ENCODE data around the gene ARID3C.

Gene ARID3C

GRCh38 chr9:34629491-34629808 lies 584 bp upstream of the ARID3C start:
- in situ Hi-C loops (cut with HindIII; ENCODE audit: low sequenced_read_pairs), result no loop called here

DNA sequence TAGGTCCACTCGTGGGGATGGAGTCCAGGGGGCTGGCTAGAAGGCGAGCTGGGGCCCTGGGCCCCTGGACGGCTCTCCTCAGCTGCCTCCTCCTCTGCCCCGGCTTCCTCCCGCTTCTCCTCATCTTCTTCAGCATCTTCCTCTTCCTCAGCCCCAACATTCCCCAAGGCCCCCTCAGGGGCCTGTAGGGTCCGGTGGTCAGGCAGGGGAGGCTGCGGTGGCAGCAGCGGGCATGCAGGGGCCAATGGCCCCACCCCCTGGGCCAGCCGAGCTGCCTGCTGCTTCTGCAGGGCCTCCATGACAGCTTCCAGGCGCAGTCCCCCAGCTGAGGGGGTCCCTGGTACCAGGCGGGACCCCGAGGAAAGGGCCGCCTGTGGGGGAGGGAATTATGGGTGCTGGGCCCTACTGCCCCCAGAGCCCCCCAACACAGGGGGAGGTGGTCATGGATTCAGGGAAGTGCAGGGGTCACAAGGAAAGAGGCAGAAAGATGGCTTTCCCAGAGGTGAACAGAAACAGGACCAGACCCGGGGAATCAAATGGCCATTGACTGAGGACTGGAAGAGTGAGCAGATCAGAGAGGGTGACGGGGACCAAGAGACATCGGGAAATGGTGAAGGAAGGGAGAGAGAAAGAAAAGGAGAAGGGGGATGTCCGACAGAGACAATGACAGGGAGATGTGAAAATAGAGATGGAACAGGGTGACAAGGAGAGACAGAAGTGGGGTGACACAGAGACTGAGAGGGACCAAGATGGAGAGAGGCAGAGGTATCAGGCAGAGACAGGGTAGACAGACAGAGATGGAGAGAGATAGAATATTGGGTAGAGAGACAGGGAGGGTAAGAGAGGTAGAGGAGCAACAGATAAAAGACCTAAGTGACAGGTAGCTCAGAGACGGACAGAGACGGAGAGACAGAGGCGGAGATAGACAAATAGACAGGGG lies 880 bp downstream of the ARID3C start:
- in situ Hi-C loops (cut with HindIII; ENCODE audit: low sequenced_read_pairs), result no loop called here

- in situ Hi-C loops (cut with HindIII; ENCODE audit: low sequenced_read_pairs), result no loop called here
Observed at GRCh38 chr9:34625186-34625486, 3.7 kb downstream of the ARID3C start.

- in situ Hi-C loops (cut with HindIII; ENCODE audit: low sequenced_read_pairs), result no loop called here
Observed at GRCh38 chr9:34624475-34625185, 4.2 kb downstream of the ARID3C start.

GRCh38 chr9:34623374-34624235 lies 5.3 kb downstream of the ARID3C start:
- in situ Hi-C loops (cut with HindIII; ENCODE audit: low sequenced_read_pairs), result no loop called here

- in situ Hi-C loops (cut with HindIII; ENCODE audit: low sequenced_read_pairs), result no loop called here
Observed at GRCh38 chr9:34620061-34620994, 8.5 kb downstream of the ARID3C start, which contains the start of gene DCTN3. Gene DCTN3, minus strand, starts transcription at chr9:34620495. Its CDS starts 31 bp downstream, at chr9:34620464.

- in situ Hi-C loops (cut with HindIII; ENCODE audit: low sequenced_read_pairs), result no loop called here
Observed at GRCh38 chr9:34615132-34615531, 13.7 kb downstream of the ARID3C start.

- in situ Hi-C loops (cut with HindIII; ENCODE audit: low sequenced_read_pairs), result no loop called here
Observed at GRCh38 chr9:34612788-34613390, 16.0 kb downstream of the ARID3C start.

DNA sequence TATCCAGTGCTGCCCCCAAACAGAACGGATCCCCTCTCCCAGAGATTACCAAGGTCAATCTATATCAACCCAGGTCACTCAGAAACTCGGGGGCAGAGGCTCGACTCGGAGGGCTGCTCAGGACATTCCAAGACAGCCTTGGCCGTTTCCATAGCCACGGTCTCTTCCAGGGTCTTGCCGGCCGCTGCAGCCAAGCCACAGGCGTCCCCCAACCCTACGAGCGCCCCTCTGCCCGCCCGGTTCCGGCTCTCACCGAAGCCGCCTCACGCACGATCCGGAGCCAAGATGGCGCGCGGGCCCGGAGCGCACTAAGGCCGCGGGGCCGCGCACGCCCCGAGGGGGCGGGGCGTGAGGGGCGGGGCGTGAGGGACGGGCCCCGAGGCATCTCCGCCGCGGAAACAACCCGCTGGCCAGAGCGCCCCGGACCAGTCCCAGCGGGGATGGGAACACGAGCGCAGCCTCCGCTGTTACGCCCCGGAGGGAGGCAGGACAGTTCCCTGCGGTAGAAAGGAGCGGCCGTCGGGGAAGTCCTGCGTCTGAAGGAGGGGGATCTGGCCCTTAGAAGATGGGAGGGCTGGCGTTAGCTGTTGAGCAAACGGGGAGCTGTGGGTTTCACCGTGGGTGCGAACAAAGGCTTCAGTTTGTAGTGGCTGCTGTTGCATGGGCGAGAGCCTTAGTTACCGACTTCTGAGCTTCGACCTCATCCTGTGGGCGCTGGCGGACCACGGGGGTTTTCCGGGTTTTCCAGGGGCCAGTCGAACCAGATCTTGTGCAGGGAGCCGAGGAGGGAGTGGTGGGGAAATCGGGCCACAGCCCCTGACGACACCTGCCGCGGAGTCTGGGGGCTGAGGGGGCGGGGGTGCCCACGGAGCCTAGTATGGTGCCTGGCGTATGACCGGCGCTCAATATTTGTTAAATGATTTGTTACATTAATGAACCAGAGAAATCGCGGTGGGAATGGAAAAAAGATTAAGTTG lies 16.8 kb downstream of the ARID3C start, which contains the start of gene RPP25L:
Gene RPP25L (minus strand): TSS at position 287 of the 977 bp plus-strand sequence. CDS start 801 bp downstream, outside the sequence.
- in situ Hi-C loops (cut with HindIII; ENCODE audit: low sequenced_read_pairs), result no loop called here

- in situ Hi-C loops (cut with HindIII; ENCODE audit: low sequenced_read_pairs), result no loop called here
Observed at GRCh38 chr9:34611251-34611810, 17.5 kb downstream of the ARID3C start.

GRCh38 chr9:34610434-34611206 lies 18.2 kb downstream of the ARID3C start:
- in situ Hi-C loops (cut with HindIII; ENCODE audit: low sequenced_read_pairs), result no loop called here

DNA sequence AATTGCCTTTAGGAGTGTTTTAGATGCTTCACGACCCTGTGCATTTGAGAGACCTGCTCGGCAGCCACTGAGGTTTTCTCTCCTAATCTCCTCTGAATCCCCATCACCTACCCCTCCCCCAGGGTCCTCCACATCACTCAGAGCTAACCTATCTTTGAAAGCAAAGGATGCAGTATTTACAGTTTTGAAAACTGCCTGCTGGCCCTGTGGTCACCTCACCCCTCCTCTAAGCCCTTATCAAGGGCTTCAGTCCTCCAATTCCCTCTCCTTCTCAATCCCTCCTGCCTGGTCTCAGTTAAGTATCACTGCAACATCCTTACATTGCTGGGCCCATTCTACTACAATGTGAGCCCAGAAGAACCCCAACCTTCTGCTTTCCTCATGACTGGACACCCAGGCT lies 21.5 kb downstream of the ARID3C start:
- in situ Hi-C loops (cut with HindIII; ENCODE audit: low sequenced_read_pairs), result no loop called here

DNA sequence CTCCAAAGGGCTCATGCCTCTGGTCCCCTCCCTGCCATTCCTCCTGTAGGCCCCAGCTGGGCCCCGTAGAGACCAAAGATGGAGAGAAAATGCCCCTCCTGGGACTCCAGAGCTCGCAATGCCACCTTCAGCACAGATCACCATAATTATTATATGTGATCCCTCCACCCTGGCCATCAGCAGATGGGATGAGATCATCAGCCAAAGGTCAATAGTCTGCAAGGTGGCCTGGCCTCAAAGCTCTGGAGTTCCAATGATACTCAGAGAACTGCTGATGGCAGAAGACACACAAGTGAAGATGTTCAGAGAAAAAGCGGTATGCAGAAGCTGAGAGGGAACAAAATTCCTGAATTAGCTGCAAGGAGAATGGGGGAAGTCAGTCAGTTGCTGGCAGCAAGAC lies 22.0 kb downstream of the ARID3C start:
- in situ Hi-C loops (cut with HindIII; ENCODE audit: low sequenced_read_pairs), result no loop called here

DNA sequence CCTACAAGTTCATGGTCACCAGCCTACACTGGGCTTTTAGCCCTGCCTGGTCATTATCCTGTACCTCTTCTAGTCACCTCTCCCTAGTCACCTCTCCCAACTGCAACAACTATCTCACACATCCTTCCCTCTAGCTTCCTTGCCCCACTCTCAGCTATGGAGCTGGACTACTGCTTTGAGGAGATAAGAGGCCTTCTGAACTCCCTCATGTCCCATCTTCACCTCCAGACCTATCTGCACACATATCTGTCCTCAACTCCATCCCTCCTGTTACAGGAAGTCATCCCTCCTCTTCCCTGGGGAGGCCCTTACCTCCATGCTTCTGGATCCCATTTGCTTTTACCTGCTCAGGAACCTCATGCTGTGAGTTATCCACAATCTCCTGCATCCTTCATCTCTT lies 22.7 kb downstream of the ARID3C start:
- in situ Hi-C loops (cut with HindIII; ENCODE audit: low sequenced_read_pairs), result no loop called here

DNA sequence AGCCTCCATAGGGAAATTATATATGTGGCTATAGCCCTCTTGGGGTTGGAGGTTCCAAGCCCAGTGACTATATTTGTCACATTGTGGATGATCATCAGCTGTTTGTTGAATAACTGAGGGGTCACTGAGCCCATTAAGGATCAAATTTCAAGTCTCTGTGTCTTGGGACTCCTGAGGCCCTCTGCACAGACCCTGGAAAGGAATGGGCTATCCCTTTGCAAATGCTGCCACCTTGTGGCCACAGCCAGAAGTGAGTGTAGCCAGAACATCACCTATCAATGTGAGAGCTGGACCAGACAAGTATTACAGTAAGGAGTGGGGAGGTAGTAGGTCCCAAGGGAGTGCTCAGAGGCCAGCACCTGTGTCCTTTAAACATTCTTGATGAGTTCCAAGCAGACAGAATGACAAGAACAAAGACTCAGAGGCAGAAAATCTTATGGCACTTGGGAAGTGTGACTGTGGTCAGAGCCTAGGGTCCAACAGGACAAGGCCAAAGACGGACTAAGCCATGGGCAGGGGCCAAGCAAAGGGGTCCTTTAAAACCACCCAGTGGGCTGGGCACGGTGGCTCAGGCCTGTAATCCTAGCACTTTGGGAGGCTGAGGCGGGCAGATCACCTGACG lies 25.1 kb downstream of the ARID3C start:
- in situ Hi-C loops (cut with HindIII; ENCODE audit: low sequenced_read_pairs), result no loop called here

GRCh38 chr9:34601937-34602573 lies 26.8 kb downstream of the ARID3C start:
- in situ Hi-C loops (cut with HindIII; ENCODE audit: low sequenced_read_pairs), result no loop called here

GRCh38 chr9:34600908-34601307 lies 28.0 kb downstream of the ARID3C start:
- in situ Hi-C loops (cut with HindIII; ENCODE audit: low sequenced_read_pairs), result no loop called here
